NCI-H526 treated with DMSO at 0.1 percent for 48 hours (cell line): Measurements from ENCODE around the gene COA1.
"Not testable (repeated sequence)": the region's sequence is repeated elsewhere in the genome, so short reads cannot be mapped to it uniquely, and the experiment has no call there.

Experiments used
- DNase-seq: peaks from one replicate; lab custom pipeline; 2025; lab: John Stamatoyannopoulos, UW

Gene COA1

DNA sequence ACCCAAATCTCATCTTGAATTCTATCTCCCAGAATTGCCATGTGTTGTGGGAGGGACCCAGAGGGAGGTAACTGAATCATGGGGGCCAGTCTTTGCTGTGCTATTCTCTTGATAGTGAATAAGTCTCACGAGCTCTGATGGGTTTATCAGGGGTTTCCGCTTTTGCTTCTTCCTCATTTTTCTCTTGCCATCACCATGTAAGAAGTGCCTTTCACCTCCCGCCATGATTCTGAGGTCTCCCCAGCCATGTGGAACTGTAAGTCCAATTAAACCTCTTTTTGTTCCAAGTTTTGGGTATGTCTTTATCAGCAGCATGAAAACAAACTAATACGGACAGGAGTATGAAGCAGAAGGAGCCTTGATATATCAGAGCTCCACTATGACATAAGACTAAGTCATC, 41.5 kb downstream of the COA1 start:
- DNase-seq = not testable (repeated sequence)

GRCh38 chr7:43686991-43687390, 42.3 kb downstream of the COA1 start:
- DNase-seq = no peak

DNA sequence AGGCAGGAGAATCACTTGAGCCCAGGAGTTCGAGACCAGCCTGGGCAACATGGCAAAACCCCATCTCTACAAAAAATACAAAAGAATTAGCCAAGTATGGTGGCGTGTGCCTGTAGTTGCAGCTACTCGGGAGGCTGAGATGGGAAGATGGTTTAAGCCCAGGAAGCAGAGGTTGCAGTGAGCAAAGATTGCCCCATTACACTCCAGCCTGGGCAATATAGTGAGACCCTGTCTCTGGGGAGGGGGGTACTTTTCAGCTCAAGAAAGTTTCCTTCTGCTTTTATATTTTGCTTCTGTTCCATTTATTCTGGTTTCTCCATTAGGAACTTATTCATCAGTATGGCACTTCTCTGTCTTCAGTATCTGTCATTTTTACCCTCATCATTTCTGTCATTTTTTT, 48.6 kb downstream of the COA1 start:
- no peak for DNase-seq

DNA sequence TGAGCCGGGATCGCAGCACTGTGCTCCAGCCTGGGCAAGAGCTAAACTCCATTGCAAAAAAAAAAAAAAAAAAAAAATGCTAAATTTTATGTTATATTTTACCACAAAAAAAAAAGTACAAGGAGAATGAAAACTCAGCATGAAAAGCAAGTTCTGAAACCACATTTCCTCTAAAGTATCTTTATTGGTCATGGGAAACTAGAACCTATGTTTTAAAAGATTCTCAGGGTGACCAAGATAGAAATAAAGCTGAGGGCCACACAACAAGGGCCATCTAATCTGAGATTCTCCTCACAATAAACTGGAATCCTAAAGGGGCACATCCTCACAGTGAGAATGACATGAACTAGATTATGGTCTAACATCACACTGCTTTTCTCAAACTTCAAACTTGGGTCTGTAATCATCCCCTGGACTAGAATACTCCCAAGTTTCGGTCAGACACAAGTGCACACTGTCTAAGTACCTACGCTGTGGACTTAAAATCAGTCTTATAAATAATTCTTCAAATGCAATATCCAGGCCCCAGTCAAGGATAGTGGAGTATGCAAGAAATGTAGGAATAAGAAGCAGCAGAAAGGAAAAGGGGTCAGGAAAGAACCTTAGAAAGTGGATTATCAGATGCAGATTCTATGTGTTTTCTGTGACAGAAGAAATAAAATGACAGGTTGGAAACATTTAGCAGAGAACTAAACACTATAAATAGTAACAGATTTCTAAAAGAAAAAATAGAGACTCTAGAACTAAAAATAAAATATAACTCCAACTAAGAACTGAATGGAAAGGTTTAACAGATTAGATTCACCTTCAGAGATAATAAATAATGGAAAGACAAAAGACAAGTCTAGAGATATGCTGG, 49.9 kb downstream of the COA1 start:
- no peak for DNase-seq

DNA sequence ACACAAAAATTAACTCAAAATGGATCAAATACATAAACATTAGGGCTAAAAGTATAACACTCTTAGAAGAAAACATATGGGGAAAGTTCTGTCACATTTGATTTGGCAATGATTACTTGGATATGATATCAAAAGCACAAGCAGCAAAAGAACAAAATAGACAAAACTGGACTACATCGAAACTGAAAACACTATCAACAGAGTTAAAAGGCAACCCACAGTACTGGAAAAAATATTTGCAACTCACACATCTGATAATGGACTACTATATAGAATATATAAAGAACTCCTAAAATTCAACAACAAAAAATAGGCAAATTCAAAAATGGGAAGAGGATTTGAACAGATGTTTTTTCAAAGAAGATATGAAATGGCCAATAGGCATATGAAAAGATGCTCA, 51.0 kb downstream of the COA1 start:
- DNase-seq = no peak

- DNase-seq = no peak
Measured at GRCh38 chr7:43677864-43678263, 51.5 kb downstream of the COA1 start.

- DNase-seq = no peak
Measured at GRCh38 chr7:43674559-43675436, 54.5 kb downstream of the COA1 start.

DNA sequence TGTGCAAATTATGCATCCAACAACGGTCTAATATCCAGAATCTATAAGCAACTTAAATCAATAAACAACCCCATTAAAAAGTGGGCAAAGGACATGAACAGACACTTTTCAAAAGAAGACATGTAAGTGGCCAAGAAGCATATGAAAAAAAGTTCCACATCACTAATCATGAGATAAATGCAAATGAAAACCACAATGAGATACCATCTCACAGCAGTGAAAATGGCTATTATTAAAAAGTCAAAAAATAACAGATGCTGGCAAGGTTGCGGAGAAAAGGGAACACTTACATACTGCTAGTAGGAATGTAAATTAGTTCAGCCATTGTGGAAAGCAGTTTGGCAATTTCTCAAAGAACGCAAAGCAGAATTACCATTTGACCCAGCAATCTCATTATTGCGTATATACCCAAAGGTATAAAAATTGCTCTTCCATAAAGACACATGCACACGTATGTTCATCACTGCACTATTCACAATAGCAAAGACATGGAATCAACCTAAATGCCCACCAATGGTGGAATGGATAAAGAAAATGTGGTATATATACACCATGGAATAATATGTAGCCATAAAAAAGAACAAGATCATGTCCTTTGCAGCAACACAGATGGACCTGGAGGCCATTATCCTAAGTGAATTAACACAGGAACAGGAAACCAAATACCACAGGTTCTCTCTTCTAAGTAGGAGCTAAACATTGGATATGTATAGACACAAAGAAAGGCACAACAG, 55.9 kb downstream of the COA1 start:
- DNase-seq = peak; percentile 20

DNA sequence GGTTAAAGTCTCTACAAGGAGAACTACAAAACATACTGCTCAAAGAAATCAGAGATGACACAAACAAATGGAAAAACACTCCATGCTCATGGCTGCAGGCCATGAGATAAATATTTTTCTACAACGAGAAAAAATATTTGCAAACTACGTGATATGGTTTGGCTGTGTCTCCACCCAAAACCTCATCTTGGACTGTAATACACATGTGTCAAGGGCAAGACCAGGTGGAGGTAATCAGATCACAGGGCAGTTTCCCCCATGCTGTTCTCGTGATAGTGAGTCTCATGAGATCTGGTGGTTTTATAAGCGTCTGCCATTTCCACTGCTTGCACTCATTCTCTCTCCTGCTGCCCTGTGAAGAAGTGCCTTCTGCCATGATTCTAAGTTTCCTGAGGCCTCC, 57.8 kb downstream of the COA1 start:
- DNase-seq = no peak

DNA sequence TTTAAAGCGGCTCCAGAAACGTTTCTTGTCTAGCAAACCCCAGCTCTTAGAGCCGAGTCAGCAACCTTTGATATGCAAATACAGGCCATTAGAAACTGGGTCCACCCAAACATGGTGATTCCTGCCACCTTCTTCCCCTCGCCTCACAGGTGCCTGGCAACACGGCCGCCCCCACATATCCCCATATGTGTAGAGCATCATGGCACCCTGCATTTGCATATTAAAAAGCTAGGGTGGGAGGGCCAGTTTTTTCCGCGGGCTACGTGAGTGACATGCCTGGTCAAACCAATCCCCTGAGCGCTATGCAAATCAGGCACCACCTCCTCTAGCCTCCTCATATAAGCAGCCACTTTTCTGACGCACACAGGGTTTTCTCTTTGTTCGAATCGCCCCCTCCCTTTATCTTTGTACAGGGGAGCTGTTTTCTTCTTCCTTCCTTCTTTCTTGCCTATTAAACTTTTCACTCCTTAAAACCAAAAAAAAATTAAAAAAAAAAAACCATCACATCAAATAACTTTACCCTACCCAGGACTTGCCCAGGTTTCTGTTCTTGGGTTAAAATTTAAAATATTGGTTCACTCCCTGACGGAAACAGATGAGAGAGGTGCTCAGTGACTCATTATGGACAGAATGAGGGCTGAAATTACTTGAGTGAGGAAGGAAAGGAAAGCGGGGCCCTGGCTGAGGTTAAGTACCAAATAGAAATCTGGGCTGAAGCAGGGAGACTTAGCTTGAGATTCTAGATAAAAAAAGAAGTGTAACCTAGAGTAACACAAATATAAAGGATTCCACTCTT, 59.8 kb downstream of the COA1 start:
- DNase-seq = no peak

DNA sequence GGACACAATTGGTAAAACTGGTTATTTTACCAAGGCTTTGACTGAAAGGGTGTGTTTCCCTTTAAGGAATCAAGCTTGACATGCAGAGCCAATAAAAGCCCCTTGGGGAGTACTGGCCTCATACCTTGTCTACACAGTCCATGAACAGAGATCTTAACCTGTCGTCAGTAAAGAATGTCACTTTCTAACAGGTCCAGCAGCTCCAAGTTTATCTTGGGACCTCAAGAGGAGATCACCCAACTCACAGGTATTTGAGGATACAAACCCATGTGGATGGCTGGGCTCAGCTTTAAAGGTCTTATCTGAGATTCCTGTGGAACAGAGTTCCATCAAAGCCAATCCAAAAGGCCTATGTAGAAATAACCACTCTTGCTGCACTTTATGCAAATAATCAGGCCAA, 61.3 kb downstream of the COA1 start:
- no peak for DNase-seq

- no peak for DNase-seq
Measured at GRCh38 chr7:43666938-43667337, 62.4 kb downstream of the COA1 start.

- no peak for DNase-seq
Measured at GRCh38 chr7:43664681-43665080, 64.6 kb downstream of the COA1 start.

- DNase-seq = no peak
Measured at GRCh38 chr7:43660141-43660540, 69.2 kb downstream of the COA1 start.

DNA sequence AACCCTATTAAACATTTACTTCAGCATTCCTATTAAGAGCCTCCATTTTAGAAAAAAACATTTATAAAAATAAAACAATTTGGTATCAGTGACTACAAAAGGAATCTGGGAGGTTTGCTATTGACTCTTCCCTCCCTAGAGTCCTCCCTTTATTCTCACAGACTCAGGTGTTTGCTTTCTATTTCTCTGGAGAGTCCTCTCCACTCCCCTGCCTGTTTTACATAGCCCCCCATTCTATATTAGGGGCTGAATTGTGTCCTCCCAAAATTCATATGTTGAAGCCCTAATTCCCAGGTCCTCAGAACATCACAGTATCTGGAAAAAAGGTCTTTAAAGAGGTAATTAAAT, 69.8 kb downstream of the COA1 start:
- no peak for DNase-seq

DNA sequence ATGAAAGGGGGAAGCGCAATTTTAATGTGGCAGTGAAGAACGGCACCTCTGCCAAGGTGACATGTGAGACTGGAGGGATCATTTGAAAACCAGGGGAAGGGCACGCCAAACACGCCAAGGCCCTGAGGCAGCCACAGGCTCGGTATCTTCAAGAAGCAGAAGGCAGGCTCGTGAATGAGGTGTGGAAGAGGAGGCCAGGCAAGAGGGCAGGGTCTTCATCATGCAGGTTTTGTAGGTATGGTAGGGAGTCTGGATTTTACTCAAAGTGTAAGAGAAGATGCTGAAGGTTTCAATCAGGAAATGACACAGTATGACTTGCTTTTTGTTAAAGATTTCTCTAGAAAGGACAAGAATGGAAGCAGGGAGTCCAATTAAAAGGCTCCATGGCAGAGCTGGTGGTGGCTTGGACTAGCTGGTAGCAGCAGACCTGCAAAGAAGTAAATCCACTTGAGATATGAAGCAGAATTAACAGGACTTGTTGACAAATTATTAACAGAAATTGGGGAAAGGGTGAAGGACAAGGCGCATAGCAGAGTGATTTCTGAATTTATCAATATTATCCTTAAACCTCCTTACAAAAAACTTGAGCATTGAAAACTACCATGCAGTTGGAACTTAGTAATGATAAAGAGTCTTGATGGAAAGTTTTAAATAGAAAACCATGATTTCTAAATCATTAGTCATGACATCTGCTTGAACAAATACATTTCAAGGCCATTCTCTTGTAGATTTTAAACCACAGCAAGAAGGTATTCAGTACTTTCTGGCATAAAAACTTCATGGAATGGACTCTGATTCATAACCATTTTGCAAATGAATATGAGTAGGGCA, 70.4 kb downstream of the COA1 start:
- no peak for DNase-seq

- DNase-seq = no peak
Measured at GRCh38 chr7:43656997-43657396, 72.3 kb downstream of the COA1 start.

- no peak for DNase-seq
Measured at GRCh38 chr7:43655584-43655983, 73.7 kb downstream of the COA1 start.

GRCh38 chr7:43653891-43654504, 75.3 kb downstream of the COA1 start:
- DNase-seq = no peak

DNA sequence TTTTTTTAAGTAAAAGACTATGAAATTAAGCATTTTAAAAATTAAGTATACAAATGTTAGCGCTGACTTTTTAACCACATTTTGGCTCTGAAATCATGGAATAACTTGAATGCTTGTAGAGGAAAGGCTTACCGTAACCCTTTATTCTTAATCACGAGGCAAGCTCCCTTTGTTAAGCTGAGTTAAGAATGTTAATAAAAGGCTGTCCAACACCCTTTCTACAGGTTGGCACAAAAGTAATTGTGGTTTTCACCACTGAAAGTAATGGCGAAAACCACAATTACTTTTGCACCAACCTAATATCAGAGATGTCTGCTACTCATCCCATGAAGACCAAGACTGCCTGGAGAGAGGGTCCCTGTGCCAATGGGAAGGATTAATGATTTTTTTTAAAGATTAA, 75.9 kb downstream of the COA1 start:
- DNase-seq = no peak
